ENCODE measurements around the gene RBM11.

DNA sequence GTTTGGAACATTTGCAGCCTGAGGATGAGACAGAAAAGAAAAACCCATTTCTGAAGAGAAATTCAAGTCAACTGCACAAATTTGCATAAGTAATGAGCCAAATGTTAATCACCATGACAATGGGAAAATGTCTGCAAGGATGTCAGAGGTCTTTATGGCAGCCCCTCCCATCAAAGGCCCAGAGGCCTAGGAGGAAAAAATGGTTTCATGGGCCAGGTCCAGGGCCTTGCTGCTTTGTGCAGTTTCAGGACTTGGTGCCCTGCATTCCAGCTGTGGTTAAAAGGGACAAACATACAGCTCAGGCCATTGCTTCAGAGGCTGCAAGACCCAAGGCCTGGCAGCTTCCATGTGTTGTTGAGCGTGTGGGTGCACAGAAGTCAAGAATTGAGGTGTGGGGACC, 13.4 kb downstream of the RBM11 start:
- TF ChIP-seq CTCF (IDR thresholded peaks at IDR 0.05) (no peak), POLR2AphosphoS5 (IDR thresholded peaks at IDR 0.05) (no peak)
